MV-4-11 (cell line): Measurements from ENCODE around the gene TMEM88.

Experiments used
- DNase-seq: peaks from one replicate; lab custom pipeline; 2025; lab: John Stamatoyannopoulos, UW

TMEM88 gene

GRCh38 chr17:7833011-7833794 is 21.7 kb upstream of the TMEM88 start:
- no peak for DNase-seq

- peak; percentile 85 for DNase-seq
These were observed 20.9 kb upstream of the TMEM88 start, which contains the start of gene KDM6B for GRCh38 chr17:7833795-7834541. TSS of gene KDM6B (plus strand) at chr17:7834217. CDS start at chr17:7845555, 11,338 bp downstream.

- DNase-seq, result peak; percentile 50
These were observed 20.3 kb upstream of the TMEM88 start for GRCh38 chr17:7834542-7834956.

- DNase-seq, result peak; percentile 95
These were observed 19.7 kb upstream of the TMEM88 start for GRCh38 chr17:7834957-7835813.

GRCh38 chr17:7835814-7836595 is 18.9 kb upstream of the TMEM88 start:
- DNase-seq, result no peak

GRCh38 chr17:7836596-7837407 is 18.1 kb upstream of the TMEM88 start:
- DNase-seq, result peak; percentile 95

- peak; percentile 1 for DNase-seq
These were observed 17.3 kb upstream of the TMEM88 start for GRCh38 chr17:7837408-7838088.

GRCh38 chr17:7838090-7839075 is 16.5 kb upstream of the TMEM88 start:
- DNase-seq, result peak; percentile 78

GRCh38 chr17:7839190-7839875 is 15.5 kb upstream of the TMEM88 start:
- DNase-seq, result peak; percentile 69

GRCh38 chr17:7839876-7840261 is 15.0 kb upstream of the TMEM88 start:
- peak; percentile 26 for DNase-seq

- no peak for DNase-seq
These were observed 14.4 kb upstream of the TMEM88 start for GRCh38 chr17:7840441-7840840.

- DNase-seq, result no peak
These were observed 14.0 kb upstream of the TMEM88 start for GRCh38 chr17:7840875-7841274.

GRCh38 chr17:7841396-7841914 is 13.4 kb upstream of the TMEM88 start:
- peak; percentile 72 for DNase-seq

- DNase-seq, result peak; percentile 72
These were observed 12.9 kb upstream of the TMEM88 start for GRCh38 chr17:7841915-7842379.

- peak; percentile 91 for DNase-seq
These were observed 12.2 kb upstream of the TMEM88 start for GRCh38 chr17:7842380-7843256.

- no peak for DNase-seq
These were observed 11.7 kb upstream of the TMEM88 start for GRCh38 chr17:7843257-7843535.
